Measurements from ENCODE around the gene TP73.

TP73 gene

GRCh38 chr1:3659093-3659492 is 6.8 kb downstream of the TP73 start:
- TF ChIP-seq, protein P1, sequence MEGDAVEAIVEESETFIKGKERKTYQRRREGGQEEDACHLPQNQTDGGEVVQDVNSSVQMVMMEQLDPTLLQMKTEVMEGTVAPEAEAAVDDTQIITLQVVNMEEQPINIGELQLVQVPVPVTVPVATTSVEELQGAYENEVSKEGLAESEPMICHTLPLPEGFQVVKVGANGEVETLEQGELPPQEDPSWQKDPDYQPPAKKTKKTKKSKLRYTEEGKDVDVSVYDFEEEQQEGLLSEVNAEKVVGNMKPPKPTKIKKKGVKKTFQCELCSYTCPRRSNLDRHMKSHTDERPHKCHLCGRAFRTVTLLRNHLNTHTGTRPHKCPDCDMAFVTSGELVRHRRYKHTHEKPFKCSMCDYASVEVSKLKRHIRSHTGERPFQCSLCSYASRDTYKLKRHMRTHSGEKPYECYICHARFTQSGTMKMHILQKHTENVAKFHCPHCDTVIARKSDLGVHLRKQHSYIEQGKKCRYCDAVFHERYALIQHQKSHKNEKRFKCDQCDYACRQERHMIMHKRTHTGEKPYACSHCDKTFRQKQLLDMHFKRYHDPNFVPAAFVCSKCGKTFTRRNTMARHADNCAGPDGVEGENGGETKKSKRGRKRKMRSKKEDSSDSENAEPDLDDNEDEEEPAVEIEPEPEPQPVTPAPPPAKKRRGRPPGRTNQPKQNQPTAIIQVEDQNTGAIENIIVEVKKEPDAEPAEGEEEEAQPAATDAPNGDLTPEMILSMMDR (IDR thresholded peaks at IDR 0.05; ENCODE audit: low read depth, low read length, missing control alignments): no peak
- no peak for DNase-seq (ENCODE audit: low read depth)
- H3K4me3 ChIP-seq (ENCODE audit: low read depth, low read length): no peak overlapping the region
- in situ Hi-C loops (cut with HindIII; ENCODE audit: low sequenced_read_pairs): no loop called here

DNA sequence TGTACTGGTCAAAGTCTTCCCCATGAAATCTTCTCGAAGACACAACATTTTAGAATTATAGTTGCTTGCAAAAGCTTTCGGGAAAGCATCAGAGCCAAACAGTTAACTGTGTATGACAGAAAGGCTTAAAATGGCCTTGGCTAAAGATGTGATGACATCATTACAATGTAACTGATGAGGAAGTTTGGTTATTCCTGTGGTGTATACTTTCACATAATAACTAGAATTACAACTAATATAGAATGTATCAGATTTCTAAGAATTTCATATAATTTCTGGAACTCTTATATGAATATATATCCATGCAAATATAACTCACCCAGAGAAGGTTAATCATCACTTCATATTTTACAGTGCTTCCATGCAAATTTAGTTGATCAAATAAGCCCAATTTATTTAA is 8.4 kb downstream of the TP73 start:
- in situ Hi-C loops (cut with HindIII; ENCODE audit: low sequenced_read_pairs): no loop called here
- TF ChIP-seq, protein P1 (IDR thresholded peaks at IDR 0.05; ENCODE audit: low read depth, low read length, missing control alignments): no peak
- DNase-seq (ENCODE audit: low read depth): no peak
- H3K4me3 ChIP-seq (ENCODE audit: low read depth, low read length): no peak overlapping the region

- TF ChIP-seq, protein P1 (IDR thresholded peaks at IDR 0.05; ENCODE audit: low read depth, low read length, missing control alignments): no peak
- in situ Hi-C loops (cut with HindIII; ENCODE audit: low sequenced_read_pairs): no loop called here
- DNase-seq (ENCODE audit: low read depth): no peak
- no peak overlapping the region for H3K4me3 ChIP-seq (ENCODE audit: low read depth, low read length)
Observed at GRCh38 chr1:3661631-3662030, 9.3 kb downstream of the TP73 start.

- in situ Hi-C loops (cut with HindIII; ENCODE audit: low sequenced_read_pairs): no loop called here
- no peak for DNase-seq (ENCODE audit: low read depth)
- H3K4me3 ChIP-seq (ENCODE audit: low read depth, low read length): no peak overlapping the region
- TF ChIP-seq, protein P1 (IDR thresholded peaks at IDR 0.05; ENCODE audit: low read depth, low read length, missing control alignments): no peak
Observed at GRCh38 chr1:3662080-3662671, 9.9 kb downstream of the TP73 start.

DNA sequence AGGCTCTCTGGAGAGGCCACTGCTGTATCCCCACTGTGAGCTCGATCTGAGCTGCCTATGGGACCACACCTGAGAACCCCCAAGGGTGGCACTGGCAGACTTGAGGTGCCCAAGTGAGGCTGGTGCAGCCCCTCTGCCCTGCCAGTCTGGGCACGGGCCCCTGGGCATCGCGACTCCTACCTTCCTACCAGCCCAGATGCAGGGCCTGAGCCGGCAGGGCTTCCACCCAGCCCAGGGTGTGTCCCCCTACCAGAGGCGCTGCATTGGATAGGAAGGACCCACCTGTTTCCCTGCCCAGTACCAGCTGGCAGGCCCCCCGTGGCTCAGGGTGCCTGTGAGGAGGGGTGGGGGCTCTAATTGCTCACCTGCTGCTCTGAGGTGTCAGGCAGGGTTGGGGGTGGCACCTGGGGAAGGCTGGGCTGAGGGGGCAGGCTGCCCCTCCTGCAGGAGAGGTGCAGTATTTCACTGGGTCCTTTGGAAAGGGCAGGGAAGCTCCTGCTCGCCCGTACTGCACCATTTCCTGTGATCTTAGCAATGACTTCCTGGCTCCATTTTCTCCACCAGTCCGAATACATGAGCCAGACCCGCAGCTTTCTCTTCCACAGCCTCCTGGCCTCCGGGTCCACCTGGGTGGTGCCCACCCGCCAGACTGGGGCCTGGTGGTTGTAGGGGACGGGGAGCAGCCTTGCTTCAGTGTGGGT is 11.8 kb downstream of the TP73 start:
- in situ Hi-C loops (cut with HindIII; ENCODE audit: low sequenced_read_pairs): no loop called here
- TF ChIP-seq, protein P1 (IDR thresholded peaks at IDR 0.05; ENCODE audit: low read depth, low read length, missing control alignments): no peak
- DNase-seq (ENCODE audit: low read depth): no peak
- H3K4me3 ChIP-seq (ENCODE audit: low read depth, low read length): no peak overlapping the region

DNA sequence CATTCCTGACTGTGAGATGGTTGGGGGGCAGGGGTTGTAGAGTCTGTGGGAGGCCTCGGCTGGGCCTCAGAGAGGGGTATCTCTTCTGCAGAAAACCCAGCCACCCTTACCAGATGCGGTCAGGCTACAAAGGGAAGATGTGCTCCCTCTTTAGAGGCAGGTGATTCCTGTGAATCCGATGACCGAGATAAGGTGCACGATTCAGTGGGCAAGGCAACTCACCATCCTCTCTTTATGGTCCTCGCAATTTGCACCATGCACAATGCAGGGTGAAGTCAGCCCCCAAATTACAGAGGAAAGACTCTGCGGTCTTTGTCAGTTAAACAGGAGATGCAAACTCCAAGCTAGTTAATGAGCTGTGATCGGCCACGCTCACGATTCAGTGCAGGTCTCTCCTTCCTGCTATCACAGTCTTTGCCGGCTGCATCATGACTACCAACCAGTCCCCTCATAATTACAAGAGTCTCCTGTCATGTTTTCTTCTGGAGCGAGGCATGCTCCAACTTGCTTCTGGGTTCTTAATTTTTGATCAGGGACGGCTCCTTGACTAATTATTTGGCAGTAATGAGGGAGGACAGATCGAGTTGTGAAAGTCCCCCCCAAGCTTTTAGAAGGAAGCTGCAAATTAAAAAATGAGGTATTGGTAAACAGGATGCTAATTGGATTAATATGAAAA is 12.5 kb downstream of the TP73 start:
- DNase-seq (ENCODE audit: low read depth): no peak
- in situ Hi-C loops (cut with HindIII; ENCODE audit: low sequenced_read_pairs): no loop called here
- no peak overlapping the region for H3K4me3 ChIP-seq (ENCODE audit: low read depth, low read length)
- TF ChIP-seq, protein P1 (IDR thresholded peaks at IDR 0.05; ENCODE audit: low read depth, low read length, missing control alignments): no peak
